ENCODE results near the gene PID1.

PID1 gene

GRCh38 chr2:229073935-229074334 lies 197.2 kb downstream of the PID1 start:
- DNase-seq (ENCODE audit: low spot score) = no peak

DNA sequence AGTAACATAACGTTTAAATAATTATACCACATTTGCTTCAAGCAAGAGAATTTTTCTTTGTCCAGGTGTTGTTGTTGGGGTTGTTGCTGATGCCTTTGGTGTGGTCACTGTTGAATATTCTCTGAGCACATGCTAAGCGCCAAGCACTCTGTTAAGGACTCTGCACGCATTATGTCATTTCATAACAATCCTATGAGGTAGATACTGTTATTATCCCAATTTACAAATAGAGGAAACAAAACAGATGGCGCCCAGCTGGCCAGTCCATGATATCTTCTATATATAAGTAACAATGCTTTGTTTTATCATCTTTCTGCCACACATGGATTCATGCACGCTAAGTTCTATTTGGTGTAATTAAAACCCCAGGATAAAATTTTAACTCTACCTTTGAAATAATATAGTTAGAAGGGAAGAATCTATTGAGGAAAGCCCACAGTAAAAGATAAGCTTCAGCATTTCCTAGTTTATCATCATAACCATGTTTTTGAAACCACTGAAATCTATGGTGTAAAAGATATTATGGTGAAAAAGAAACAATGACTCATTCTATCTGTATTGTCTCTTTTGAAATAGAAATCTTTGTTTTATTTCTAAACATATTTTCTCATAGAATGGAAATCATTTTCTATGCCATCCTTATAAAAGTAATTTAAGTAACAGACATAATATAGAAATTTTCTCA lies 199.7 kb downstream of the PID1 start:
- DNase-seq (ENCODE audit: low spot score) = peak; percentile 19

- DNase-seq (ENCODE audit: low spot score) = no peak
Observed at GRCh38 chr2:229066121-229066715, 204.9 kb downstream of the PID1 start.

- DNase-seq (ENCODE audit: low spot score) = no peak
Observed at GRCh38 chr2:229064749-229065148, 206.3 kb downstream of the PID1 start.

DNA sequence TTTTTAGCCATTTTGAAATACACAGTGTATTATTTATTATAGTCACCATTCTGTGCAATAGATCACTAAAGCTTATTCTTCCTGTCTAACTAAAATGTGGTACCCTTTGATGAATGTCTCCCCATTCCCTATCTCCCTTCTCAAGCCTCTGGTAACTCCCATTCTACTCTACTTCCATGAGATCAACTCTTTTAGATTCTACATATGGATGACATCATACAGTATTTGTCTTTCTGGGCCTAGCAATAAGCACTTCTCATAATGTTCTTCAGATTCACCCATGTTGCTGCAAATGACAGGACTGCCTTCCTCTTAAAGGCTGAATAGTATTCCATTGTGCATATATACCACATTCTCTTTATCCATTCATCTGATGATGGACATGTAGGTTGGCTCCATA lies 210.9 kb downstream of the PID1 start:
- DNase-seq (ENCODE audit: low spot score) = no peak

DNA sequence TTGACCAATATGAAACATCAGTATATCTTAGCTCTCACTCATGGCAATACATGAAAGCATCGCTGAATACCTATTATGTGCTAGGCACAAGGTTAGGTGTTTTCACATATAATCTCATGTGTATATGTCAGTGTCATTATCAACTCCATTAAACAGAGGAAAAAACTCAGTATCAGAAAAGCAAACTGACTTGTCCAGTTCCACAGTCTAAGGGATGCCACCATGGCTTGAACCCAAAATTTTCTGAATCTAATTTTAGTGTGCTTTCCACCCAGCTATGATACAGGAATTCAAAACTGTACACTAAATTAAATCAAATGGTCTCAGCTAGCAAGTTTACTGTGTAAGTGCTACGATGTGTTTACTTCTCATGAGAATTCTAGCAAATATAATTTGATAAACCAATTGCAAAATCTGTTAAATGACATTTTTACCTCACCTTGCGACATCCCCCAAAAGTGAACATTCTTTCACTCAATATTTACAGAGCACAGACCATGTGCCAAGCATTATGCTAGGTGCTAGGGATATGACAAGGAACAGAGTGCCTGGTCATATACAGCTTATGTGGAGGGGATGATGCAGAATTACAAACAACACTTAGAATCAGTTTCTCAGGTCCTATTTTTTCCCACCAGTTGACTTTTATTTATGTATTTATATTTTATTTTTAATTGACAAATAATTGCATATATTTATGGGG lies 211.6 kb downstream of the PID1 start:
- no peak for DNase-seq (ENCODE audit: low spot score)

DNA sequence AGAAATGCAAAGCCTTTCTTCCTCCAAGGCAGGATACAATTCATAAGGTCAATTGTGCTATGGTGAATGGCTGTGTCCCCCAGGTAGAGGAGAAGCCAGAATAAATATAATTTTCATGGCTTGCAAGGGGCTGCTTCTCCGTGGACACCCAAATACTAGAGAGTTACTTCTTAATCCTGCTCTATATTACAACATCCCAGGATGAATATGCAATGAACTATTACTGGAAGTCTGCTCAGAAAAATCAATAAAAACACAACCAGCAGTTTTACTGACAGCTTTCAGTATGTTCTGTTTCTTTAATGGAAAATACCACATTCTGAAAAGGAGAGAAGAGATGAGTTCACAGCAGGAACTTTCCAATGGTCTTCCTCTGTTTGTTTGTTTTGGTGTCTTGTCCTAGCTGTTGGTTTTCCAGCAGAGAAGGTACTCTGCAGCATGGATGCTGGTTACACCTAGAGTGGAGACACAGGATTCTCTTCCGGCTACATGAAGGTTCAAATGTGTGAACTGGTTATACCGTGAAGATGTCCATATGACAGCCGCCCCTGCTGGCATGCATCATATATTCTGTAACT lies 213.0 kb downstream of the PID1 start:
- DNase-seq (ENCODE audit: low spot score) = no peak

GRCh38 chr2:229054311-229054710 lies 216.8 kb downstream of the PID1 start:
- no peak for DNase-seq (ENCODE audit: low spot score)

GRCh38 chr2:229051798-229052197 lies 219.3 kb downstream of the PID1 start:
- DNase-seq (ENCODE audit: low spot score) = no peak

- DNase-seq (ENCODE audit: low spot score) = no peak
Observed at GRCh38 chr2:229050133-229050532, 221.0 kb downstream of the PID1 start.

DNA sequence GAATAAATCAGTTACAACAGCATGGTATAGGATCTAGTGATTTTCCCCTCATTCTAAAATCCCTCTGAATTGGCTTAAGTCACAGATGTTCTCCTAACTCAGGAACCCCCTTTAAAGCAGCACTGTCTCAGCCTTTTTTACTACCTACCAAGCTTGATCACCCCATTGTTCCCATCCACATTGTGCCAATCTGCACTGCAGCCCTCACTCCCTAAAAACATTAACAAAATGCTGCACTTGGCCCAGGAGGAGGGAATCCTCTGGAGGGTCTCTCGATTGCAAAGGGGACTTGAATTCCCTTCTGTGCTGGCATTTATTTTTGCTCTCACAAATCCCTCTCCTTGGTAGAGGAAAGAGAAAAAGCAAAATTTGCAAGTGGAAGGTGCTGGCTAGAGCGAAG lies 223.0 kb downstream of the PID1 start:
- no peak for DNase-seq (ENCODE audit: low spot score)

DNA sequence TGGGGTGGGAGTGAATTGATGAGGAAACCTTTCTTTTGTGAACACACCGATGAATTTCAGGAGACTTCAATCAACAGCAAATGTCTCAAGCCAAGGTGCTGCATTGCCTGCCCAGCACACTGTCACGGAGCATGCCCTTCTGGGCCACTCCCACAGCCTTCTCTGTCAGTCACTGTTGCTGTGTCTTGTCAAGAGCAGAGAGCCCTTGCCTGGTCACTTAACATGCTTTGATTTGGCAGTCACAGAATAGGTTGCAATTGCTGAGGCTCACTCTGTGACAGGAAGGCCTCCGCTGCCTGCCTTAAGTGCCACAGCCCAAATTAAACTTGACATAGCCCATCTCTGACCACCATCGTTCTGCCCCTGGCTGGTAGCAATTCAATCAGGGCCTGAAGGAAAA lies 225.4 kb downstream of the PID1 start:
- no peak for DNase-seq (ENCODE audit: low spot score)

- peak; percentile 24 for DNase-seq (ENCODE audit: low spot score)
Observed at GRCh38 chr2:229044581-229044980, 226.5 kb downstream of the PID1 start.

DNA sequence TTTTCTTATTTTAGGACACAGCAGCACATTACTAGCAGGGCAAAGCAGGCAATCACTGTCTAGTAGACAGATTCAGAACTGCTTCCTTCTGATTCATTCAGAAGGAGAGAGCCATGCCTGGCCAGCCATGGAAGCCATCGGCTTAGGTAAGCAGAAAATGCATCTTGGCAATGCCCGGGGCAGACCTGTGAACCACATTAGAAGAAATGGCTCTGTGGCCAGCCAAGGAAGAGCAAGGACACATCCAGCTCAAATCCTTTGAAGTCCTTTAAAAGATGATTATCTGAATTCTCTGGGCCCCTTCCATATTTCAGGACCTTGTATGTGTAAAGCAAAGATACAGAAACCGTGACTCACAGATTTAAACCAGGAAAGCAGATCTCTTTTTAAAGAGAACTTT lies 227.4 kb downstream of the PID1 start:
- no peak for DNase-seq (ENCODE audit: low spot score)

- DNase-seq (ENCODE audit: low spot score) = no peak
Observed at GRCh38 chr2:229042349-229042748, 228.7 kb downstream of the PID1 start.

DNA sequence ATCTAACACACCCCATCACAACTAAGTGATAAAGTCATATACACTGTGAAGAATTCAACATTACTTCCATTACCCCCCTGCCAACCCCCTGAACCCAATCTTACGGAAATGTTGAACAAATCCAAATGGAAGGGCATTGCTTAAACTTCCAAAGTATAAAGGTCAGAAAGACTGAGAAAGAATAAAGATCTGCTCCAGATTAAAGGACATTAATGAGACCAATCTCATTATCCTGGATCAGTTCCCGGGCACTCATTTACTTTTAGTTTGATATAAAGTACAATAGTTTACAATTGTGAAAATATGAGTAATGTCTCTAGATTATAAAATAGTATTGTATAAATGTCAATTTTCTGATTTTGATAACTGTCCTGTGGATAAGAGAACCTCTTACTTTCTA lies 229.4 kb downstream of the PID1 start:
- DNase-seq (ENCODE audit: low spot score) = no peak

DNA sequence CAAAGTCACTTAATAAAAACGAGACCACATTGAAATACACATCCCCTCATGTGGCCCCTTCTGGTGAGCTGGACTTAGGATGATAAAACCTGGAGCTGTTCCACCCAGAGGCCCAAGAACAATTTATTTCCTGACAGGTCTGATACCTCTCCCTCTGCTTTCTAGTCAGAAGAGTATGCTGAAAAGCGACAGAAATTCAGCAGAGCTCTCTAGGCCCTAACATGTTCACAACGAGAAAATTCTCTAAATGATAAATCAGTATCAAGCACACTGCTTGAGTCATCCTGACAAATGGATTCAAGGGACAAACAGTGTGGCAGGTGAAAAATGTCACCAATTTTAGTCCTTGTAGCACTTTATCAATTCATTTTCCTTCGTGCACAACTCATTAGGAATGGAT lies 233.5 kb downstream of the PID1 start:
- DNase-seq (ENCODE audit: low spot score) = no peak

DNA sequence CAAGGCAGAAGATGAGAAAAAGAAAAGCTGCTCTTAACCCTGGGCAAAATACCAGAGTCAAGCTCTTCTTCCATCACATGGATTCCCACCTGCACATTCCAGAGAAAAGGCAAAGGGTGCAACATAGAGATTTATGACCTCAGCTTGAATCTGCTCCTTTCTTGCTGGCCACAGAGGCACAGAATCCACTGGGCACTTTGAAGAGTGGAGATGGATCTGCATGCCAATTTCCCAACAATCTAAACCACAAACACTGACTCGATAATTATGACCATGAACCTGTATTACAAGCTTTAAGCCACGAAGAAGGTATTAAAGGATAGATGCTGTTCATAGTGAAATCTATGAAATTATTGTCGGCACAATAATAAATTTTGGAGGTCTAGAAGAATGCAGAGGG lies 237.3 kb downstream of the PID1 start:
- no peak for DNase-seq (ENCODE audit: low spot score)

DNA sequence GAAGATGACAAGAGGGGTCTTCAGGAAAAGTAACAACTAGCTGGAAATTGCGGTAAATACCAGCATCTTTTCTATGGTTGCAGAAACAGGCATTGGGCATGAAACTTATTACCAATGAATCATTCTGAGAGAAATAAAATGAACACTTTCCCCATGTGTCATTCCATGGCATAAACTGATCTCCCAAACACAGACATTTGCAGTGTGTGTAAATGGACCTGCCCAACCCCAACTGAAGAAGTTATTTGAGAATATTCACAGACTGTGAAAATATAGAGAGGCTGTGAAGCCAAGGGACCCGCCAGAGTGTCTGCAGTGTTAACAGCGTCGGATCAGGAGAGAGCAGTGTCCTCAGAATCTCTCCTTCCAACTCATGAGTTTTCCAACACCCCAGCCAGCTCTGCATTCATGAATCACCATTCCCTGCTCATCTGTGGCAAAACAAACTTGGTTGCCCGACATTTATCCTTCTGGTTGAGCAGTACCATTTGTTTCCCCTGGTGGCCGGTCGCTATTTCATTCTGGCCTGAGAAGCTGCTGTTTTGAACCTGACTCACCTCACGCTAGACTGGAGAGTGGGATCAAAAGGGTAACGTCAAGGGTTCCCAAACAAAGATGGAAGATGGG lies 238.4 kb downstream of the PID1 start:
- DNase-seq (ENCODE audit: low spot score) = peak; percentile 15

DNA sequence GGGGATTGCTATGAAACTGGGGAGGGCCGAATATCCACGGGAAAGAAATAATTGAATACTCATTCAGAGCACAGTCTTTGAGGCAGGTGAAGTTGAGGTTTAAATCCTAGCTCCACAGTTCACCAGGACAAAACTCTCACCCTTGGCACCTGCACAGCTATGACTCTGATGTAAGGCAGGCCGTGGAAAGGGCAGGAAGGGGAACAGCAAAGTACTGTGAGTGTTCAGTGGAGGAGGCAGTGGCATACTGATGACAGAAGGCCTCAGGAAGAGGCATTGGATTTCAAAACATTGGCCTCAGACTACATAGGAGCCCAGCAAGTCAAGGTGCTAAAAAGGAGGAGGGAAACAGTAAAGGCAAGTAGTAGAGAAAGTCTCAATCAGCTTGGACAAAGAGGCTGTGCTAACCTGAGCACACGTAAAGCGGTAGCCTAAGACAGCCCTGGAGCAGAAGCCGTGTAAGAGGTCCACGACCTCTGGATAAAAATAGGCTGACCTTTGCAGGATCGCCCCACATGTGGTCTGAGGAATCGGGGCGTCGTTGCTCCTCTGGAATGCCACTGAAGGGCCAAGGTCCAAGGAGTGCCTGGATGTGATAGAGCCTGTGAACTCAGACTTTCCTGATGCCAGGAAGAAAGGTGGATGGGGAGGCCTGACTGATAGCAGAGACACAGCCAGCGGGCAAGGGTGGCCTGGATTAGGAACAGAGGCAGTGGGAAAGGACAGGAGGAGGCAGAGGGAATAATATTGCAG lies 243.6 kb downstream of the PID1 start:
- DNase-seq (ENCODE audit: low spot score) = no peak

- no peak for DNase-seq (ENCODE audit: low spot score)
Observed at GRCh38 chr2:229025653-229026052, 245.4 kb downstream of the PID1 start.

GRCh38 chr2:229022652-229023051 lies 248.4 kb downstream of the PID1 start:
- DNase-seq (ENCODE audit: low spot score) = no peak

All from AG08396 (cell line).